Measurements from ENCODE around the gene NAV3.

Gene NAV3

DNA sequence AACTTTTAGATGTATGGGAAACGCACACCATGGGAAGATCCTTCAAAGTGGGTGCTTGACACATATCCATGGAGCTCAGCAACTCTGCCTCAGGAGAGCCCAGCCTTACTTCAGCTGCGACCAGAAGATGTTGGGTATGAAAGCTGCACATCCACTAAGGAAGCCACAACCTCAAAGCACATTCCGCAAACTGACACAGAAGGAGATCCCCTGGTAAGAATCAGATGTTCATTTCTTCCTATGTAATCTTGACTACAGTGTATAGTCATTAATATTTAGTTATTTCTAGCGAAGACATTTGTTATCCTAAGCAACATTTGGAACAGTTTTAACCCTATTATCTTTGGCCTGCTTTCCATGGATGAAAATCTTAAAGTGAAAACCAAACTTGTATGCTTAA is 374.2 kb downstream of the NAV3 start:
- TF ChIP-seq, protein P1, sequence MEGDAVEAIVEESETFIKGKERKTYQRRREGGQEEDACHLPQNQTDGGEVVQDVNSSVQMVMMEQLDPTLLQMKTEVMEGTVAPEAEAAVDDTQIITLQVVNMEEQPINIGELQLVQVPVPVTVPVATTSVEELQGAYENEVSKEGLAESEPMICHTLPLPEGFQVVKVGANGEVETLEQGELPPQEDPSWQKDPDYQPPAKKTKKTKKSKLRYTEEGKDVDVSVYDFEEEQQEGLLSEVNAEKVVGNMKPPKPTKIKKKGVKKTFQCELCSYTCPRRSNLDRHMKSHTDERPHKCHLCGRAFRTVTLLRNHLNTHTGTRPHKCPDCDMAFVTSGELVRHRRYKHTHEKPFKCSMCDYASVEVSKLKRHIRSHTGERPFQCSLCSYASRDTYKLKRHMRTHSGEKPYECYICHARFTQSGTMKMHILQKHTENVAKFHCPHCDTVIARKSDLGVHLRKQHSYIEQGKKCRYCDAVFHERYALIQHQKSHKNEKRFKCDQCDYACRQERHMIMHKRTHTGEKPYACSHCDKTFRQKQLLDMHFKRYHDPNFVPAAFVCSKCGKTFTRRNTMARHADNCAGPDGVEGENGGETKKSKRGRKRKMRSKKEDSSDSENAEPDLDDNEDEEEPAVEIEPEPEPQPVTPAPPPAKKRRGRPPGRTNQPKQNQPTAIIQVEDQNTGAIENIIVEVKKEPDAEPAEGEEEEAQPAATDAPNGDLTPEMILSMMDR (IDR thresholded peaks at IDR 0.05; ENCODE audit: low read depth, low read length) = no peak
- peak; percentile 75 for DNase-seq (ENCODE audit: low read depth, low spot score)
- in situ Hi-C loops (cut with HindIII; ENCODE audit: low sequenced_read_pairs) = no loop called here
- no peak overlapping the region for H3K4me3 ChIP-seq (ENCODE audit: low read depth, low read length)

DNA sequence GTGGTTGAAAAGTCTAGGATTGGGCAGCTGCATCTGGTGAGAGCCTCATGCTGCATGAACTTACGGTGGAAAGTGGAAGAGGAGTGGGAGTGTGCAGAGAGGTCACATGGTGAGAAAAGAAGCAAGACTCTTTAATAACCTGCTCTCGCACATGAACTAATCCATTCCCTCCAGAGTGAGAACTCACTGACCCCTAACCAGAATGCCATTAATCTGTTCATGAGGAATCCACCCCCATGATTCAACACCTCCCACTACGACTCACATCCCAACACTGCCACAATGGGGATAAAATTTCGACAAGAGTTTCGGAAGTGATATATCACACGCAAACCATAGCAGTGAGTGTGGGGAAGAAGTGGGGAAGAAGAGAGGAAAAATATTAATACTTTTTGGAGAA is 377.4 kb downstream of the NAV3 start:
- DNase-seq (ENCODE audit: low read depth, low spot score) = peak; percentile 37
- no peak overlapping the region for H3K4me3 ChIP-seq (ENCODE audit: low read depth, low read length)
- in situ Hi-C loops (cut with HindIII; ENCODE audit: low sequenced_read_pairs) = no loop called here
- TF ChIP-seq, protein P1 (IDR thresholded peaks at IDR 0.05; ENCODE audit: low read depth, low read length) = no peak

DNA sequence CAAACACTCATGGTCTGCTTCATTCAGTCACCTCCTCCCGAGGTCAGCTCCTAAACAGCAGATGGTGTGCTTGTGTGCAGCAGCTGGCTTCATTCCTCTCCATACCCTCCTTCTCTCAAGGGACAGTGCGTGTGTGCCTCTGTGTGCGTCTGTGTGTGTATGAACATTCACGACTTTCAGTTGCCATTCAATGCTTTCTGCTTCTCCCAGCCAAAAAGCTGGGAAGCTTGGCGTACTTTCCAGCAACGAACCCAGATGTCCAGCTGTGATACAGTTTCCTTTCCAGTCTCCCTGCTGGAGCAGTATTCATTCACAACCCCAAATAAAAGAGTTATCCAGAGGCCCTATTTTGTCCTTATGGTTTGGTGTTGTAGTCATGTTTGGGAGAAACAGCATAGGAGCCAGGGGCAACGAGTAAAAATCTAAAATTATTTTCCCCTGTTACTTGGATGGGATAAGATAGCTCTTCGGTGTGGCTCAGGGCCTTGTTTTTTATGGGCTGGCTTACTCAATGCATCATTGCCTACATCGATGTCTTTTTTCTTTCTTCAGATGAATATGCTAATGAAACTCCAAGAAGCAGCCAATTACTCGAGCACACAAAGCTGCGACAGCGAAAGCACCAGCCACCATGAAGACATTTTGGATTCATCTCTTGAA is 379.3 kb downstream of the NAV3 start:
- DNase-seq (ENCODE audit: low read depth, low spot score) = peak; percentile 75
- in situ Hi-C loops (cut with HindIII; ENCODE audit: low sequenced_read_pairs) = no loop called here
- no peak overlapping the region for H3K4me3 ChIP-seq (ENCODE audit: low read depth, low read length)
- TF ChIP-seq, protein P1 (IDR thresholded peaks at IDR 0.05; ENCODE audit: low read depth, low read length) = no peak

DNA sequence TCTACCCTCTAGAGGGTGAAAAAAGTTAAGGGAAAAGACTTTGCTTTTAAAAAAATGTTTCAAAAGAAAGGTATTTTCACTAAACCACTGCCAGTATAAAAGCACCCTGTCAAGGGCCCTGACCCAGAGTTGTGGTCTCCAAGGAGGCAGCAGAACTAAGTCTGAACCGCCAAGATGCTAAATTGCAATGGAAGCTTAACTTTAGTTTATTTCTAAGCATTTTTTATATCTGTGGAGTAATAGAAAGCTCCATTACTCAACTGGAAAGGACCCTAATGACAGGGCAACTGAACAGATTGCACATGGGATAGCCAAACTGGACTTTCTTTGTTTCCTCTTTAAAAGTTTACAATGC is 379.8 kb downstream of the NAV3 start:
- H3K4me3 ChIP-seq (ENCODE audit: low read depth, low read length) = no peak overlapping the region
- TF ChIP-seq, protein P1 (IDR thresholded peaks at IDR 0.05; ENCODE audit: low read depth, low read length) = no peak
- peak; percentile 53 for DNase-seq (ENCODE audit: low read depth, low spot score)
- in situ Hi-C loops (cut with HindIII; ENCODE audit: low sequenced_read_pairs) = no loop called here

DNA sequence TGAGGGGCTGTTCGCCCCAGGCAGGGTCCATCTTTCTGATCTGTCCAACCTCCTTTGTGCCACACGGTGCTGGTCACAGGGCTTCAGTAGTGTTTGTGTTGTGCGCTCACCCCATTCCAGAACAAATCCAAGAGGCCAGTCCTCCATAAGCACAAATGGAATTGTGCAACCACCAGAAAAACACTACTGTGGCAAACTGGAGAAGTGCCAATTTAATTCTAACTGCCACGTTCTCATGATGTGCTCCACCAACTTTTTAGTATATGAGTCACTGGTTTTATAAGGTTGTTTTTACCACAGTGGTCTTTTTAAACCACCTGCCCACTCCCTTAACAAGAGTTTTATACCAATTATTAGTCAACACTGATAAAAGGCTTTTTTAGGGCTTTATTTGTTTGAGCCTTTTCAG is 380.2 kb downstream of the NAV3 start:
- DNase-seq (ENCODE audit: low read depth, low spot score) = peak; percentile 87
- H3K4me3 ChIP-seq (ENCODE audit: low read depth, low read length) = no peak overlapping the region
- TF ChIP-seq, protein P1 (IDR thresholded peaks at IDR 0.05; ENCODE audit: low read depth, low read length) = no peak
- in situ Hi-C loops (cut with HindIII; ENCODE audit: low sequenced_read_pairs) = no loop called here

DNA sequence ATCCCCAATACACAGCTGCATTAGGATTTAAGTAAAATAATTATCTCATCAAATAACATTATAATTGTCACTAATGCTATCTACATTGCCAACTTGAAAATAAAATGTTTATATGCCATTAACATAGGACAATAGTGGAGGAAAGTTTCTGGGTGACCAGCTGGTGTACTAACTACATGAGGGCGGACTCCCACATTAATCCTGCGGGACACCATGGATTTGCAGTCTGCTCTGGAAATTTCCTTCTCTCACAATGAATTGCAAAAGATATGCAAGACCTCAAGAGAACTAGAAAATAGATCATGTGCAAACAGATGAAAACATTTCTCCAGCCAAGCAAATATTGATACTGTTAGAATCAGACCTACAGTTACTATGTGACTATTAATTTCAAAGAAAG is 390.1 kb downstream of the NAV3 start:
- no peak overlapping the region for H3K4me3 ChIP-seq (ENCODE audit: low read depth, low read length)
- TF ChIP-seq, protein P1 (IDR thresholded peaks at IDR 0.05; ENCODE audit: low read depth, low read length) = no peak
- in situ Hi-C loops (cut with HindIII; ENCODE audit: low sequenced_read_pairs) = no loop called here
- DNase-seq (ENCODE audit: low read depth, low spot score) = no peak

Data from astrocyte of the spinal cord (primary cell).